IPS-15b (cell line): ENCODE results near the gene ZNF768.

Source experiments
- H3K27me3 ChIP-seq: one replicate; pipeline ENCODE4 v1.6.1; 2013; ENCODE audit warnings: low read length; ENCODE audit not compliant: control insufficient read depth, insufficient read depth
- H3K36me3 ChIP-seq: one replicate; pipeline ENCODE4 v1.6.1; 2013; ENCODE audit warnings: low read length; ENCODE audit not compliant: control insufficient read depth, insufficient read depth
- H3K4me1 ChIP-seq: one replicate; pipeline ENCODE4 v1.6.1; 2013; ENCODE audit warnings: mild to moderate bottlenecking, low read length; ENCODE audit not compliant: control insufficient read depth, insufficient read depth
- H3K4me3 ChIP-seq: one replicate; pipeline ENCODE4 v1.5.1; 2013; ENCODE audit warnings: low read depth, low read length
- H3K9ac ChIP-seq: one replicate; pipeline ENCODE4 v1.6.1; 2013; ENCODE audit warnings: low read depth, mild to moderate bottlenecking, low read length
- H3K9me3 ChIP-seq: one replicate; pipeline ENCODE4 v1.6.1; 2013; ENCODE audit warnings: mild to moderate bottlenecking, low read length; ENCODE audit not compliant: control insufficient read depth, insufficient read depth

Gene ZNF768

GRCh38 chr16:30511509-30511908, 14.9 kb downstream of the ZNF768 start:
- H3K4me3 ChIP-seq = no peak overlapping the region
- H3K9me3 ChIP-seq = no peaks in the 10 kb centered on the region
- no peaks in the 10 kb centered on the region for H3K36me3 ChIP-seq
- H3K4me1 ChIP-seq = no peaks in the 10 kb centered on the region
- H3K9ac ChIP-seq = no peak overlapping the region
- no peaks in the 10 kb centered on the region for H3K27me3 ChIP-seq

DNA sequence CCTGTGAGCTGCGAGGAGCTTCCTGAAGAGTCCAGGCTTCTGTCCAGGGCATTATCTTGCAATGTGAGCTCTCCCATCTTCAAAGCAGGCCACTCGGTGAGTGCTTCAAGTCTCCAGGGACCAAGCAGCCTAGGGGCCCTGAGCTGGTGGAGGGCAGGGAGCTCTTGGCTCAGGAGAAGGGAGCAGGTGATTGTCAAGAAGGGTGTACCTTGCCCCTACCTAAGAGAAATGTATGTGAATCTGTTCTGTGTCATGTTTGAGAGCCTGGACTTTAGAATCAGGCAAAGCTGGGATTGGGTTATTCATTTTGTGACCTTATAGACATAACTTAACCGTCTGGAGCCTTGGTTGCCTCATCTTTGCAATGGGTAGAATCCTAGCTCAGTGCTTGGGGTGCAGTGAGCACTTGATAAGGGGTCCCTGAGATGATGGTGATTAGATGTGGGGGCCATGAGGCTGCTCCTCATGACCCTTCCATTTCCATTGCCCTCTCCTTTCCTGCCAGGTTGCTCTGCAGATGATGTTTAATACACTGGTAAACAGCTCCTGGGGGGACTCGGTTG, 15.9 kb downstream of the ZNF768 start:
- H3K36me3 ChIP-seq = no peaks in the 10 kb centered on the region
- H3K27me3 ChIP-seq = no peaks in the 10 kb centered on the region
- no peaks in the 10 kb centered on the region for H3K9me3 ChIP-seq
- no peaks in the 10 kb centered on the region for H3K4me1 ChIP-seq
- H3K4me3 ChIP-seq = no peak overlapping the region
- no peak overlapping the region for H3K9ac ChIP-seq

- Histone ChIP-seq H3K9me3 (no peaks in the 10 kb centered on the region), H3K36me3 (no peaks in the 10 kb centered on the region), H3K4me3 (no peak overlapping the region), H3K4me1 (no peaks in the 10 kb centered on the region), H3K9ac (no peak overlapping the region), H3K27me3 (no peaks in the 10 kb centered on the region)
Measured at GRCh38 chr16:30509081-30509765, 17.1 kb downstream of the ZNF768 start.

DNA sequence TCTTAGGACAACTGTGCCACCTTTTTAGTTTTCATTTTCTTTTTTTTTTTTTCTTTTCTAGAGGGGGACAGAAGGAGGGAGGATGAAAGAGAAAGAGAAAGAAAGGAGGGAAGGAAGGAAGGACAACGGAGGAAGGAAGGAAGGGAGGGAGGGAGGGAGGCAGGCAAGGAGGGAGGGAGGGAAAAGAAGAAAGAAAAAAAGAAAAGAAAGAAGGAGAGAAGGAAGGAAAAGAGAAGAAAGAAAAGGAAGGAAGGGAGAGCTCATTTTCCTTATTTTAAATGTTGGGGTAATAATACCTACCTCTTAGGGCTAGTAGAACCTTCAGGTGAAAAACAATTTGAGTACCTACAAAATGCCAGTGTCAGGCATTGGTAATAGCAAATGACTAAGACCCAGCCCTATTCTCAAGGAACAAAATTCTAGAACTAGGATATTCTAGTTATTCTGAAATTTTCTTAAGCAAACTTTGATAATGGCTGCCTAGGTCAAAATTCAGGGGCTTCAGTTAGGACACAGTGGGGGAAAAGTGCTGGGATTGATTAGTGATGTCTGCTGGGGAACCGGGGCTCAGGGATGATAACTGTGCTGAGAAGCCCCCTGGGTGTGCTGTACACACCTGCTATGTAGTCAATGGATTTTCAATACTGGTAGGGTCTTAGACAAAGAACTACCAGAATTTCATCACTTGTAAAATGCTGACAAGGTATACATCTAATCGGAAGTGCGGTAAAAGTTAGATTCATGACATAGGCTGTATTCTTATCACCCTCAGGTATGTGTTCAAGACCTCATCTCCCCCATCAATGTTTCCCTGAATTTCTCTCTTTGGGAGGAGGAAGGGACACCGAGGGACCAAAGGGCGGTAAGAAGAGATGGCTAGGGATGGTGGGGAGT, 22.7 kb downstream of the ZNF768 start:
- H3K9me3 ChIP-seq = no peaks in the 10 kb centered on the region
- no peaks in the 10 kb centered on the region for H3K36me3 ChIP-seq
- no peaks in the 10 kb centered on the region for H3K27me3 ChIP-seq
- no peak overlapping the region for H3K9ac ChIP-seq
- no peaks in the 10 kb centered on the region for H3K4me1 ChIP-seq
- H3K4me3 ChIP-seq = no peak overlapping the region

DNA sequence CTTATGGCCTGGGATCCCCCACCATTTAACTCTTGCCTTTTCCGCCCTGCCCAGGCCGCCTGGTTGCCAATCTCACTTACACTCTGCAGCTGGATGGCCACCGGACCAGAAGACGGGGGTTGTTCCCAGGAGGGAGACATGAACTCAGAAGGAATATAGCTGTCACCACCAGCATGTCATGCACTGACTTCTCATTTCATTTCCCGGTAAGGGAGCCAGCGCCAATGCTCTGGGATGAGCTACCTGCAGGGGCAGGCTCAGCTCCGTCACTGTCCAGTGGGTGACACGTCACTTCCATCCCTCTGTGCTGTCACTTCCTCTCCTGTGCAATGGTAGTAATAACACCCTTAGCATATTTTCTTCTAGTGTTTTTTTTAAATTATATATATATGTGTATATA, 27.1 kb downstream of the ZNF768 start:
- no peaks in the 10 kb centered on the region for H3K4me1 ChIP-seq
- no peaks in the 10 kb centered on the region for H3K27me3 ChIP-seq
- H3K36me3 ChIP-seq = no peaks in the 10 kb centered on the region
- no peak overlapping the region for H3K4me3 ChIP-seq
- no peaks in the 10 kb centered on the region for H3K9me3 ChIP-seq
- no peak overlapping the region for H3K9ac ChIP-seq

GRCh38 chr16:30494709-30495108, 31.7 kb downstream of the ZNF768 start:
- Histone ChIP-seq H3K27me3 (no peaks in the 10 kb centered on the region), H3K9ac (no peak overlapping the region), H3K4me3 (no peak overlapping the region), H3K4me1 (no peaks in the 10 kb centered on the region), H3K36me3 (no peaks in the 10 kb centered on the region), H3K9me3 (no peaks in the 10 kb centered on the region)

DNA sequence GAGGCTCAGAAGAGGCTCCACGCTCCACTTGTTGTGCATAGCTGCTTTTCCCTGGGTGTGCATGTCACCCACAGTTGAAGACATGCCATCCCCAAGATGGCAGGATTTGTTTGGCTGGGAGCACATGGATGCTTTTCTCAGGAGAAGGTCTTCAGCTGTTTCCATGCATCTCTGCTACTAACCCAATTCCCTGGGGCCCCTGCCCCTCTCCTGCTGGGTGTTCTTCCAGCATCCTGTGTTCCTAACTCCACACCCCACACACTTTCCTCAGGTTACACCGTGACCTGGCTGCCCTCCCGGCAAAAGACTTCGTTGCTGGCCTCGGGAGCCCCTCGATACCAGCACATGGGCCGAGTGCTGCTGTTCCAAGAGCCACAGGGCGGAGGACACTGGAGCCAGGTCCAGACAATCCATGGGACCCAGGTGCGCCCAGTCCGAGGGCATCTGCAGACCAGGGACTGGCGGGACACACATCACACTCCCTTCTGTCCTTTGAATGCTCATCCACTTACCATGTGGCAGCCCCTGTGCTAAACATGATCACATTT, 32.4 kb downstream of the ZNF768 start:
- Histone ChIP-seq H3K9me3 (no peaks in the 10 kb centered on the region), H3K36me3 (no peaks in the 10 kb centered on the region), H3K27me3 (no peaks in the 10 kb centered on the region), H3K9ac (no peak overlapping the region), H3K4me1 (no peaks in the 10 kb centered on the region), H3K4me3 (no peak overlapping the region)

GRCh38 chr16:30491744-30492308, 34.5 kb downstream of the ZNF768 start:
- Histone ChIP-seq H3K4me3 (no peak overlapping the region), H3K4me1 (peaks cover 2% of the 10 kb centered on the region), H3K27me3 (no peaks in the 10 kb centered on the region), H3K9ac (no peak overlapping the region), H3K9me3 (no peaks in the 10 kb centered on the region), H3K36me3 (no peaks in the 10 kb centered on the region)

GRCh38 chr16:30491229-30491628, 35.1 kb downstream of the ZNF768 start:
- Histone ChIP-seq H3K27me3 (no peaks in the 10 kb centered on the region), H3K9me3 (no peaks in the 10 kb centered on the region), H3K36me3 (no peaks in the 10 kb centered on the region), H3K9ac (no peak overlapping the region), H3K4me1 (peaks cover 2% of the 10 kb centered on the region), H3K4me3 (no peak overlapping the region)

GRCh38 chr16:30490210-30490609, 36.2 kb downstream of the ZNF768 start:
- no peaks in the 10 kb centered on the region for H3K9me3 ChIP-seq
- H3K9ac ChIP-seq = no peak overlapping the region
- H3K27me3 ChIP-seq = no peaks in the 10 kb centered on the region
- H3K4me3 ChIP-seq = no peak overlapping the region
- no peaks in the 10 kb centered on the region for H3K36me3 ChIP-seq
- peaks cover 2% of the 10 kb centered on the region for H3K4me1 ChIP-seq

DNA sequence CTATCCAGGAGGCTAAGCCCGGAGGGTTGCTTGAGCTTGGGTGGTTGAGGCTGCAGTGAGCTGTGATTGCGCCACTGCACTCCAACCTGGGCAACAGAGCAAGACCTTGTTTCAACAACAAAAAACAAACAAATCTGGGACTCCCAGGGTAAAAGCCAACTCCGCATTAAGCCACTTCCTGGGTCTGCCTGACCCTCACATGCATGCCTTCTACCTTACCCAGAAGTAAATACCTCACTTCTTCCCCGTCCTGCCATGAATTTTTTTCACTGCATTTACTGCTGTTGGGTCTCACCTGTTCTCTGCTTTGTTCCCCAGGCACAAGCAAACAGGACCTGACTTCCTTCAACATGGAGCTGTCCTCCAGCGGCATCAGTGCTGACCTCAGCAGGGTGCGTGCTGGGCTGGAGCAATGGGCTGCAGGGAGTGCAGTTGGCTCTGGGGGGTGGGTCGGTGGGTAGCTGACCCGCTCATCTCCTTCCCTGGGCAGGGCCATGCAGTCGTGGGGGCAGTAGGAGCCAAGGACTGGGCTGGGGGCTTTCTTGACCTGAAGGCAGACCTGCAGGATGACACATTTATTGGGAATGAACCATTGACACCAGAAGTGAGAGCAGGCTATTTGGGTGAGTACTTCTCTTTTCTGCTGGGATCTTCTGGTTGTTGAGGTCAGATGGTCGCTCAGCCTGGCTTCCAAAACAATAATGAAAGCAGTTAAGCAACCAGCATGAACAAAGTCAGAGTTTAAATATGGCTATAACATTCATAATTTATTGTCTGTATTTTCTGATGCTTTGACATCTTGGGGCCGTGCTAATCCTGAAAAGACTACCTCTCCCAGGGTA, 37.4 kb downstream of the ZNF768 start:
- Histone ChIP-seq H3K9ac (no peak overlapping the region), H3K27me3 (no peaks in the 10 kb centered on the region), H3K4me3 (no peak overlapping the region), H3K36me3 (no peaks in the 10 kb centered on the region), H3K4me1 (peaks cover 2% of the 10 kb centered on the region), H3K9me3 (no peaks in the 10 kb centered on the region)
